Measurements from ENCODE around the gene SLC25A38. TPM values are rescaled to one million over a fixed set of nuclear protein-coding genes. Genes with fewer than 3 reads are reported as not detected.
A peak's percentile ranks its signal among the peaks of the same experiment; 100 is the strongest.

Gene SLC25A38
- total and polyA plus RNA-seq, 9 of the 15 experiments (the other 6 are each of a cell fraction or from before 2014, with no cell fraction given): 13.5 to 51.1 (median 30.6) TPM

DNA sequence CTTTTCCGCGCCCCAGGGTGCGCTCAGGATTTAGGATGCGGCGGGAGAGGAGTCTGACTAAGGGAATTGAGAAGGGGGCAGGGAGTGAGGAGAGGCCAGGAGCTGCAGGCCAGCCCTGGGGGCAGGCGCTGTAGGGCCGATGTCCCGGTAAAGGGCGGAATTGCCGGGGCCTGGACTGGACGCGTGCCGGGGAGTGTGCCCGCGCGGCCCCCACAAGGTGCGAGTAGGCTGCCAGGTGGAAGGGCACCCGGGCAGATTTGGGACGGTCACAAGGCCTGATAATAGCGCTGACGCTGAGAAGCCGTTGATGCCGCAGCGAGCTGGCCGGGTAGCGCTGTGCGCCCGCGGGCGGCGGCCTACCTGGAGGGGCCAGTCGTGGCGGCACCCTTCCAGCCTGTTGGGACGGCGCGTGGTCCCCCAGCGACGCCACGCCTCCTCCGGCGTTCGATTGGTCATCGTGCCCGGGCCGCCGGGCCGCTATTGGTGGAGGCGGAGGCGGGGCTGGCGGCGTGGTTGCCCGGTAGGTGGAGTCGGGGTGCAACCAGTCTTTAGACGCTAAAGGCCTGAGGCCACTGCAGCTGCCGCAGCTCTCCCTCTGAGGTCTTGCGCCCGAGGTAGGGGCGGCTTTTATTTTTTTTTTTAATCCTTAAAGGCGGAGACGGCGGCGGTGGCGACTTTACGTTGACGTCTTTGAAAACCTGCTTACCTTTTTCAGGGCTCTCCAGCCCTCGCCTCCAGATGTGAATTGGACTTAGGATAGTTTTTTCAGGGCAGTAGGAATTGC lies 903 bp downstream of the SLC25A38 start (continued):
- TF ChIP-seq, protein P1, sequence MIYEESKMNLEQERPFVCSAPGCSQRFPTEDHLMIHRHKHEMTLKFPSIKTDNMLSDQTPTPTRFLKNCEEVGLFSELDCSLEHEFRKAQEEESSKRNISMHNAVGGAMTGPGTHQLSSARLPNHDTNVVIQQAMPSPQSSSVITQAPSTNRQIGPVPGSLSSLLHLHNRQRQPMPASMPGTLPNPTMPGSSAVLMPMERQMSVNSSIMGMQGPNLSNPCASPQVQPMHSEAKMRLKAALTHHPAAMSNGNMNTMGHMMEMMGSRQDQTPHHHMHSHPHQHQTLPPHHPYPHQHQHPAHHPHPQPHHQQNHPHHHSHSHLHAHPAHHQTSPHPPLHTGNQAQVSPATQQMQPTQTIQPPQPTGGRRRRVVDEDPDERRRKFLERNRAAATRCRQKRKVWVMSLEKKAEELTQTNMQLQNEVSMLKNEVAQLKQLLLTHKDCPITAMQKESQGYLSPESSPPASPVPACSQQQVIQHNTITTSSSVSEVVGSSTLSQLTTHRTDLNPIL (CRISPR knock-in tag; IDR thresholded peaks at IDR 0.05): no peak
- TF ChIP-seq IRF9 (tag; IDR thresholded peaks at IDR 0.05) (no peak), PTBP1 (IDR thresholded peaks at IDR 0.05; ENCODE audit: low read depth, low read length) (no peak), KDM5B (IDR thresholded peaks at IDR 0.05; ENCODE audit: insufficient replicate concordance, low read depth, low read length) (peak; percentile 88), SIX5 (IDR thresholded peaks at IDR 0.05; ENCODE audit: borderline replicate concordance in 1 of 2, insufficient read depth in 1 of 2, low read depth in 1 of 2, low read length in 2 of 2) (no peak), BCOR (IDR thresholded peaks at IDR 0.05) (no peak), POLR2B (IDR thresholded peaks at IDR 0.05; ENCODE audit: low read depth, partially characterized antibody) (peak; percentile 51), SMAD4 (CRISPR knock-in tag; conservative IDR thresholded peaks at IDR 0.05) (0 out of 2 replicates have a peak, but pooled peaks have one; percentile 8), ZNF431 (CRISPR knock-in tag; IDR thresholded peaks at IDR 0.05) (no peak), TEAD1 (CRISPR knock-in tag; IDR thresholded peaks at IDR 0.05) (peak in 1 of 2 experiments; percentile 88; a peak in 2 of 4 replicates), ZNF407 (IDR thresholded peaks at IDR 0.05; ENCODE audit: low read depth) (no peak), TBP (optimal IDR thresholded peaks at IDR 0.05; ENCODE audit: low read depth, low read length) (peak; percentile 93), MCM7 (IDR thresholded peaks at IDR 0.05) (no peak), ZNF778 (CRISPR knock-in tag; IDR thresholded peaks at IDR 0.05) (no peak)
- TF ChIP-seq, protein P2, sequence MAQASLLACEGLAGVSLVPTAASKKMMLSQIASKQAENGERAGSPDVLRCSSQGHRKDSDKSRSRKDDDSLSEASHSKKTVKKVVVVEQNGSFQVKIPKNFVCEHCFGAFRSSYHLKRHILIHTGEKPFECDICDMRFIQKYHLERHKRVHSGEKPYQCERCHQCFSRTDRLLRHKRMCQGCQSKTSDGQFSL (CRISPR knock-in tag; IDR thresholded peaks at IDR 0.05): 0 out of 2 replicates have a peak, but pooled peaks have one; percentile 31
- TF ChIP-seq, protein P2 (tag; IDR thresholded peaks at IDR 0.05): no peak

Data from K562 (cell line).